ENCODE results near the gene KLHL35.
"Not testable (repeated sequence)": the region's sequence is repeated elsewhere in the genome, so short reads cannot be mapped to it uniquely, and the experiment has no call there.

KLHL35 gene

GRCh38 chr11:75423721-75424120 lies 9.3 kb downstream of the KLHL35 start:
- no peak for DNase-seq

- DNase-seq: no peak
Observed at GRCh38 chr11:75422248-75423231, 10.5 kb downstream of the KLHL35 start.

- no peak for DNase-seq
Observed at GRCh38 chr11:75421902-75422247, 11.1 kb downstream of the KLHL35 start.

- peak; percentile 73 to 75 for DNase-seq
Observed at GRCh38 chr11:75421035-75421602, 11.9 kb downstream of the KLHL35 start.

GRCh38 chr11:75420224-75421034 lies 12.6 kb downstream of the KLHL35 start:
- DNase-seq: peak; percentile 44 to 50

- DNase-seq: no peak
Observed at GRCh38 chr11:75413864-75414263, 19.1 kb downstream of the KLHL35 start.

- not testable (repeated sequence) for DNase-seq
Observed at GRCh38 chr11:75413146-75413545, 19.9 kb downstream of the KLHL35 start.

- not testable (repeated sequence) for DNase-seq
Observed at GRCh38 chr11:75409971-75410370, 23.0 kb downstream of the KLHL35 start.

GRCh38 chr11:75408957-75409219 lies 24.1 kb downstream of the KLHL35 start:
- DNase-seq: no peak

- DNase-seq: peak; percentile 85 to 95
Observed at GRCh38 chr11:75406338-75406777, 26.6 kb downstream of the KLHL35 start.

GRCh38 chr11:75403983-75404658 lies 28.9 kb downstream of the KLHL35 start:
- DNase-seq: no peak

GRCh38 chr11:75403037-75403436 lies 30.0 kb downstream of the KLHL35 start:
- peak; percentile 13 to 48 for DNase-seq

- no peak for DNase-seq
Observed at GRCh38 chr11:75402002-75402773, 30.8 kb downstream of the KLHL35 start.

GRCh38 chr11:75400146-75400865 lies 32.7 kb downstream of the KLHL35 start:
- no peak for DNase-seq

GRCh38 chr11:75399344-75400145 lies 33.5 kb downstream of the KLHL35 start, which contains the start of gene RPS3:
Gene RPS3 (plus strand): TSS chr11:75399518. CDS start chr11:75399548, 30 bp downstream.
- peak; percentile 76 to 89 for DNase-seq

- no peak for DNase-seq
Observed at GRCh38 chr11:75398906-75399305, 34.1 kb downstream of the KLHL35 start.

- DNase-seq: no peak
Observed at GRCh38 chr11:75394085-75394840, 38.7 kb downstream of the KLHL35 start.

- no peak for DNase-seq
Observed at GRCh38 chr11:75389925-75390324, 43.1 kb downstream of the KLHL35 start.

GRCh38 chr11:75389276-75389605 lies 43.8 kb downstream of the KLHL35 start:
- no peak for DNase-seq
